NCI-H2196 (cell line): ENCODE measurements around the gene CFHR4.
"Not testable (repeated sequence)": the region's sequence is repeated elsewhere in the genome, so short reads cannot be mapped to it uniquely, and the experiment has no call there.

Experiments used
- DNase-seq: peaks from one replicate; lab custom pipeline; 2025; ENCODE audit not compliant: unreplicated experiment; lab: John Stamatoyannopoulos, UW

Gene CFHR4

GRCh38 chr1:196933531-196934189 lies 45.8 kb downstream of the CFHR4 start:
- DNase-seq, result no peak

DNA sequence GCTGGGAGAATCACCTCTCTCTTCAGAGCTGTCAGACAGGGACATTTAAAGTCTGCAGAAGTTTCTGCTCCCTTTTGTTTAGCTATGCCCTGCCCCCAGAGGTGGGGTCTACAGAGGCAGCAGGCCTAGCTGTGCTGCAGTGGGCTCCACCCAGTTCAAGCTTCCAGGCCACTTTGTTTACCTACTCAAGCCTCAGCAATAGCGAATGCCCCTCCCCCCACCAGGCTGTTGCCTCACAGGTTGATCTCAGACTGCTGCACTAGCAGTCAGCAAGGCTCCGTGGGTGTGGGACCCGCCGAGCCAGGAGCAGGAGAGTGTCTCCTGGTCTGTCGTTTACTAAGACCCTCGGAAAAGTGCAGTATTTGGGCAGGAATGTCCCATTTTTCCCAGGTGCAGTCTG lies 53.6 kb downstream of the CFHR4 start:
- DNase-seq, result not testable (repeated sequence)

GRCh38 chr1:196943568-196943967 lies 55.7 kb downstream of the CFHR4 start, which contains the start of gene CFHR2:
TSS of gene CFHR2 (plus strand) at chr1:196943738. CDS start at chr1:196943881, 143 bp downstream.
- not testable (repeated sequence) for DNase-seq

DNA sequence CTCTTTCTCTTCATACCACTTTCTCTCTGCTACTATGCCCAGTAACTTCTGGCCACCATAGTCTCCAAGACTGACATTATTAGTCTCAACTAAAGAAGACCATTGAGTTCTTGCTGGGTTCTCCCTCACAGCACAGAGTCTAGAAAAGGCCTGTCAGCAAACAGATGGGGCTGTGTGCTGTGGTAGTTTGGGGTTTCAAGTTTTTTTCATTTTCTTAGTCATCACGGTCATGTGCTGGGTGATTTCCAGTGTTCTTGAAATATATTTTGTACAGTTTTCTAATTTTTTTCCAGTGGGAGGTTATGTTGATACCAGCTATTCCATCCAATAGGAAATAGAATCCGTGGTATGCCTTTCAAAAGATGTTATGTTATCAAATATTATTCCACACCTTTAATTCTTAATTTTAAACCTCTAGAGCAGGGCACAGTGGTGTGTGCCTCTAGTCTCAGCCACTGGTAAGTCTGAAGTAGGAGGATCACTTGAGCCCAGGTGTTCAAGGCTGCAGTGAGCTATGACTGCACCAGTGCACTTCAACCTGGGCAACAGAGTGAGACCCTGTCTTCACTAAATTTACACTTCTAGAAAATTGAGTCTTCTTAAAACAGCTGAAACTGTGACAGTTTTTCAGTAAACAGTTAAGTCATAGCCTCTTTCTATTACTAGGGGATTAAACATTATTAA lies 64.0 kb downstream of the CFHR4 start:
- DNase-seq, result no peak

- no peak for DNase-seq
Measured at GRCh38 chr1:196954778-196955177, 66.9 kb downstream of the CFHR4 start.

DNA sequence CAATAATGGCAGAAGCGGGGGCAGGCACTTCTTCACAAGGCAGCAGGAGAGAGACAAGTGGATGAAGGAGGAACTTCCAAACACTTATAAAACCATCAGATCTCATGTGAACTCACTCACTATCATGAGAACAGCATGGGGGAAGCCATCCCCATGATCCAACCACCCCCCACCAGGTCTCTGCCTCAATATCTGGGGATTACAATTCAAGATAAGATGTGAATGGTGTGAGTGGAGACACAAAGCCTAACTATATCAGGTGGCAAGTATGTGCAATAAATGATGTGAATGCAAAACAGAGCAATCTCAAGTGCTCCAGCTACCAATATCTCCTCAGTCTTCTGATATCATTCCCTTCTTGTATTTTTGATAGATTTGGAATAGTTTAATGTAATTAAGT lies 68.1 kb downstream of the CFHR4 start:
- DNase-seq, result no peak

DNA sequence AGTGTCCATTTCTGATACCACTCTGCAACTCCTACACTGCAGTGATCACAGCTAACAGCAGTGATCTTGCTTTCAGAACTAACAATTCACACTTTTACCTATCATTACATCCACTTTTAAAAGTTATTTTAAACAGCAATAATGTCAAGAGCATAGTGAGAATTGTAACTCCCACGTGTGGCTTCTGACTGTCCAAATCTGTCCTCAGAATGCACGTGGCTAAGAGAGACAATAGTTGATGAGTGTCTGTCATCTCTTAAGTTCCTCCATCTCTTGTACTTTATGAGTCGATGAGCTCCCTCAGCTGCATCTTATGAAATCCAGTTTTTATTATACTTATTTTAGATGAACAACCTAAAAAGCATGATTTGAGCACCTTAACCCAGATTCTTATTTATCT lies 73.0 kb downstream of the CFHR4 start:
- DNase-seq, result no peak
